CD14-positive monocyte (primary cell): Measurements from ENCODE around the gene EXOC1. TPM values are rescaled to one million over a fixed set of nuclear protein-coding genes. Genes with fewer than 3 reads are reported as not detected.

Experiments used
- DNase-seq, 3 donors: peaks; one replicate each; pipeline ENCODE4 v3.0.0-alpha.2; 2011 to 2022
- H2AFZ ChIP-seq: 2 replicates; pipeline ENCODE4 v1.6.0; 2012; ENCODE audit warnings: mild to moderate bottlenecking, low read depth, low read length, inconsistent platforms; ENCODE audit not compliant: insufficient read depth, poor library complexity, severe bottlenecking
- H3K27ac ChIP-seq, 2 donors: 1 replicate in 1 of 2; 2 replicates in 1 of 2; pipeline ENCODE4 v1.5.1; 2012 to 2013; ENCODE audit warnings: low read length in 2 of 2, control low read depth in 1 of 2, inconsistent platforms in 1 of 2, low read depth in 1 of 2, mild to moderate bottlenecking in 1 of 2
- H3K27me3 ChIP-seq, 2 donors: one replicate each; pipeline versions ENCODE4 v1.6.0 to v1.6.1; 2011 to 2013; ENCODE audit warnings: low read length in 2 of 2; ENCODE audit not compliant: control insufficient read depth in 2 of 2, insufficient read depth in 2 of 2
- H3K36me3 ChIP-seq, 2 donors: replicated peaks in 1 of 2; 1 replicate in 1 of 2; 2 replicates in 1 of 2; pipeline versions ENCODE4 v1.5.1 to v1.6.1; 2012 to 2013; ENCODE audit warnings: low read length in 2 of 2, control low read depth in 1 of 2, inconsistent platforms in 1 of 2, mild to moderate bottlenecking in 1 of 2; ENCODE audit not compliant: insufficient read depth in 2 of 2, control insufficient read depth in 1 of 2
- H3K4me1 ChIP-seq, 2 donors: 1 replicate in 1 of 2; 2 replicates in 1 of 2; pipeline versions ENCODE4 v1.5.1 to v1.6.1; 2012 to 2013; ENCODE audit warnings: low read length in 2 of 2, control low read depth in 1 of 2, inconsistent platforms in 1 of 2, mild to moderate bottlenecking in 1 of 2, moderate library complexity in 1 of 2; ENCODE audit not compliant: insufficient read depth in 2 of 2, control insufficient read depth in 1 of 2
- H3K4me2 ChIP-seq: replicated peaks from 2 replicates; pipeline ENCODE3; 2012; ENCODE audit warnings: low read length, moderate library complexity, mild to moderate bottlenecking; ENCODE audit not compliant: poor library complexity, severe bottlenecking; ENCODE audit errors: extremely low read depth
- H3K4me3 ChIP-seq, 3 experiments: fragments of 200-600 bp in 1 of 3; sonication (generic) in 1 of 3; replicated peaks in 1 of 3; 1 replicate in 2 of 3; 2 replicates in 1 of 3; pipeline ENCODE4 v1.5.1; 2011 to 2013; ENCODE audit warnings: low read length in 3 of 3, mild to moderate bottlenecking in 3 of 3, control low read depth in 2 of 3, low read depth in 2 of 3, inconsistent platforms in 1 of 3, moderate library complexity in 1 of 3
- H3K79me2 ChIP-seq: 2 replicates; pipeline ENCODE4 v1.6.0; 2012; ENCODE audit warnings: mild to moderate bottlenecking, control low read depth, inconsistent platforms, low read length, moderate library complexity; ENCODE audit not compliant: insufficient read depth
- H3K9ac ChIP-seq: 2 replicates; pipeline ENCODE4 v1.6.0; 2017; ENCODE audit warnings: low read length, mild to moderate bottlenecking; ENCODE audit not compliant: insufficient read depth, poor library complexity, severe bottlenecking
- H3K9me3 ChIP-seq, 2 donors: replicated peaks in 1 of 2; 1 replicate in 1 of 2; 2 replicates in 1 of 2; pipeline versions ENCODE4 v1.5.1 to v1.6.1; 2012 to 2013; ENCODE audit warnings: low read length in 2 of 2, control low read depth in 1 of 2; ENCODE audit not compliant: control insufficient read depth in 1 of 2, insufficient read depth in 1 of 2
- H4K20me1 ChIP-seq: 2 replicates; pipeline ENCODE4 v1.6.0; 2012; ENCODE audit warnings: mild to moderate bottlenecking, low read length, control low read depth, moderate library complexity; ENCODE audit not compliant: insufficient read depth
- H3K27ac Mint-ChIP-seq, 7 donors: one replicate each; pipeline ENCODE4 v1.8.0; 2020; ENCODE audit warnings: mild to moderate bottlenecking in 7 of 7, mixed read lengths in 7 of 7, moderate library complexity in 6 of 7, inconsistent platforms in 2 of 7
- H3K27me3 Mint-ChIP-seq, 3 donors: one replicate each; pipeline ENCODE4 v1.8.0; 2021 to 2022; ENCODE audit warnings: low read depth in 3 of 3, mild to moderate bottlenecking in 3 of 3, mixed read lengths in 3 of 3, moderate library complexity in 3 of 3, inconsistent platforms in 1 of 3
- H3K36me3 Mint-ChIP-seq, 2 donors: one replicate each; pipeline ENCODE4 v1.8.0; 2020; ENCODE audit warnings: mixed read lengths in 2 of 2, inconsistent platforms in 1 of 2, mild to moderate bottlenecking in 1 of 2
- H3K4me1 Mint-ChIP-seq: one replicate; pipeline ENCODE4 v1.8.0; 2020; ENCODE audit warnings: mild to moderate bottlenecking, mixed read lengths
- H3K4me3 Mint-ChIP-seq, 2 donors: one replicate each; pipeline ENCODE4 v1.8.0; 2020; ENCODE audit warnings: mild to moderate bottlenecking in 2 of 2, mixed read lengths in 2 of 2, moderate library complexity in 1 of 2
- H3K9me3 Mint-ChIP-seq, 7 donors: one replicate each; pipeline ENCODE4 v1.8.0; 2020 to 2022; ENCODE audit warnings: mixed read lengths in 7 of 7, mild to moderate bottlenecking in 6 of 7, moderate library complexity in 6 of 7, inconsistent platforms in 2 of 7
- WGBS: methylation state at CpG from one replicate; pipeline ENCODE4 v1.1.5; 2013; ENCODE audit warnings: missing lambda C conversion rate; ENCODE audit not compliant: insufficient coverage; 5-methylcytosine and 5-hydroxymethylcytosine counted together
- intact Hi-C, 2 donors: fragments of 100-400 bp; cut with micrococcal nuclease; formaldehyde crosslinking; loops; one replicate each; pipeline versions ENCODE4 v1.15.0 to v1.15.1; 2023
- polyA plus RNA-seq, 3 donors: library from polyadenylated mRNA; depleted of rRNA in 1 of 3; unstranded in 2 of 3; stranded (reverse) in 1 of 3; fragments of 300-500 nt in 2 of 3; fragments of >200 nt in 1 of 3; fragmentation: Illumina TruSeq in 2 of 3; gene quantifications; 1 replicate in 2 of 3; 2 replicates in 1 of 3; pipeline ENCODE4 v1.2.3, GENCODE V29; 2012 to 2021
- TF ChIP-seq, protein P1 (sequence below): fragments of 200-600 bp; IDR thresholded peaks from one replicate; pipeline ENCODE4 v1.8.0; 2022; ENCODE audit warnings: antibody characterized with exemption, mild to moderate bottlenecking

The EXOC1 gene
- polyA plus RNA-seq, 3 donors: 13.7 to 22.9 (median 21.2) TPM

DNA sequence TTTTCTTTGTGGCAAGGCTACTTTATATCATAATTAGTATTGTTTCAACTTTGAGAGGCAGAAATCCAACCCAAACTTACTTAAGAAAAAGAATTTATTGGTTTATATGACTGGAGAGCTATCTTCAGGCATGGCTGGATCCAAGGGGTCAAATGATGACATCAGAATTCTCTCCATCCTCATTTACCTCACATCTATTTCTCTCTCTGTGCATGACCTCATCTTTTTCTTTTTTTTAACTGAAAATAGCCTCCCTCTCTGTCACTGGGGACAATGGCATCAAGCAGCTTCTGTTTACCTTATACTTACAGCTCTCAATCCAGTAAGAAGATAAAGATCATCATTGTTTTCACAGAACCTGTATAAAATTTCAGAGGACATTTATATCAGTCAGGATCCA, 45.9 kb upstream of the EXOC1 start:
- no peaks in the 10 kb centered on the region for H3K9me3 ChIP-seq
- DNase-seq: no peak
- intact Hi-C loops: no loop called here
- Mint-ChIP-seq H3K4me1 (no peaks in the 10 kb centered on the region), H3K27ac (no peak overlapping the region), H3K27me3 (peaks cover 3 to 5% (median 4%) of the 10 kb centered on the region in 3 donors), H3K9me3 (peaks cover 0 to 3% (median 3%) of the 10 kb centered on the region in 7 donors), H3K36me3 (no peaks in the 10 kb centered on the region), H3K4me3 (no peak overlapping the region)
- H3K4me3 ChIP-seq: no peak overlapping the region
- H3K4me2 ChIP-seq: no peak overlapping the region
- no peaks in the 10 kb centered on the region for H3K4me1 ChIP-seq
- no peak overlapping the region for H3K27ac ChIP-seq
- H3K9ac ChIP-seq: no peak overlapping the region
- H3K79me2 ChIP-seq: no peaks in the 10 kb centered on the region
- H3K36me3 ChIP-seq: no peaks in the 10 kb centered on the region
- no peaks in the 10 kb centered on the region for H4K20me1 ChIP-seq
- TF ChIP-seq, protein P1, sequence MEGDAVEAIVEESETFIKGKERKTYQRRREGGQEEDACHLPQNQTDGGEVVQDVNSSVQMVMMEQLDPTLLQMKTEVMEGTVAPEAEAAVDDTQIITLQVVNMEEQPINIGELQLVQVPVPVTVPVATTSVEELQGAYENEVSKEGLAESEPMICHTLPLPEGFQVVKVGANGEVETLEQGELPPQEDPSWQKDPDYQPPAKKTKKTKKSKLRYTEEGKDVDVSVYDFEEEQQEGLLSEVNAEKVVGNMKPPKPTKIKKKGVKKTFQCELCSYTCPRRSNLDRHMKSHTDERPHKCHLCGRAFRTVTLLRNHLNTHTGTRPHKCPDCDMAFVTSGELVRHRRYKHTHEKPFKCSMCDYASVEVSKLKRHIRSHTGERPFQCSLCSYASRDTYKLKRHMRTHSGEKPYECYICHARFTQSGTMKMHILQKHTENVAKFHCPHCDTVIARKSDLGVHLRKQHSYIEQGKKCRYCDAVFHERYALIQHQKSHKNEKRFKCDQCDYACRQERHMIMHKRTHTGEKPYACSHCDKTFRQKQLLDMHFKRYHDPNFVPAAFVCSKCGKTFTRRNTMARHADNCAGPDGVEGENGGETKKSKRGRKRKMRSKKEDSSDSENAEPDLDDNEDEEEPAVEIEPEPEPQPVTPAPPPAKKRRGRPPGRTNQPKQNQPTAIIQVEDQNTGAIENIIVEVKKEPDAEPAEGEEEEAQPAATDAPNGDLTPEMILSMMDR: no peak
- no peak overlapping the region for H2AFZ ChIP-seq
- no peaks in the 10 kb centered on the region for H3K27me3 ChIP-seq

DNA sequence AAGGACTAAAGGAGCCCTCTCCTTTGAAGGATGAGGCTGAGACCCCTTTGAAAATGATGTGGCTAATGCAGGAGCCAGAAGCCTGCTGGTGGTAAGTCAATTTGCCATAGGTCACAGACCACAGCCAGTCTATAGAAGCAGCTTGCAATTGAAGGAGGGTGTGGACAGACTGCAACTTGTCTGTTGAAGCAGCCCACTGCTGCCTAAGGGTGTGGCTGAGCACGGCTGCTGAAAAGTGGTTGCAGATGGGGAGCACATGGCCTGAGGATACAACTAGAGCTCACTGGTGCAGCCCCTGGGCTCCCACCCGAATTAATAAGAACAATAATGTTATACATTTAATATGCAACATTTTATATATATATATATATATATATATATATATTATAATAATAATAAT, 45.3 kb upstream of the EXOC1 start:
- H3K36me3 Mint-ChIP-seq: no peaks in the 10 kb centered on the region
- Histone ChIP-seq H3K36me3 (no peaks in the 10 kb centered on the region), H3K4me1 (no peaks in the 10 kb centered on the region), H3K4me3 (no peak overlapping the region), H4K20me1 (no peaks in the 10 kb centered on the region), H3K9ac (no peak overlapping the region), H2AFZ (no peak overlapping the region), H3K79me2 (no peaks in the 10 kb centered on the region), H3K27ac (no peak overlapping the region), H3K27me3 (no peaks in the 10 kb centered on the region), H3K9me3 (no peaks in the 10 kb centered on the region), H3K4me2 (no peak overlapping the region)
- H3K9me3 Mint-ChIP-seq: peaks cover 0 to 5% (median 3%) of the 10 kb centered on the region in 7 donors
- H3K27ac Mint-ChIP-seq: no peak overlapping the region
- H3K4me1 Mint-ChIP-seq: no peaks in the 10 kb centered on the region
- intact Hi-C loops: no loop called here
- H3K4me3 Mint-ChIP-seq: no peak overlapping the region
- 100% methylated on average over 1 of the region's 2 CpGs for WGBS
- DNase-seq: no peak
- H3K27me3 Mint-ChIP-seq: peaks cover 3 to 5% (median 3%) of the 10 kb centered on the region in 3 donors
- TF ChIP-seq, protein P1: no peak
